HG03378 (cell line): ENCODE results near the gene THRB.
A peak's percentile ranks its signal among the peaks of the same experiment; 100 is the strongest.

ENCODE experiments used
- ATAC-seq: cut with Tn5 transposase; IDR thresholded peaks from one replicate; pipeline ENCODE4 v1.9.1; 2021; ENCODE audit warnings: mild to moderate bottlenecking, moderate library complexity; ENCODE audit not compliant: unreplicated experiment

THRB gene

GRCh38 chr3:24195504-24196230 lies 299.0 kb downstream of the THRB start:
- no peak for ATAC-seq

DNA sequence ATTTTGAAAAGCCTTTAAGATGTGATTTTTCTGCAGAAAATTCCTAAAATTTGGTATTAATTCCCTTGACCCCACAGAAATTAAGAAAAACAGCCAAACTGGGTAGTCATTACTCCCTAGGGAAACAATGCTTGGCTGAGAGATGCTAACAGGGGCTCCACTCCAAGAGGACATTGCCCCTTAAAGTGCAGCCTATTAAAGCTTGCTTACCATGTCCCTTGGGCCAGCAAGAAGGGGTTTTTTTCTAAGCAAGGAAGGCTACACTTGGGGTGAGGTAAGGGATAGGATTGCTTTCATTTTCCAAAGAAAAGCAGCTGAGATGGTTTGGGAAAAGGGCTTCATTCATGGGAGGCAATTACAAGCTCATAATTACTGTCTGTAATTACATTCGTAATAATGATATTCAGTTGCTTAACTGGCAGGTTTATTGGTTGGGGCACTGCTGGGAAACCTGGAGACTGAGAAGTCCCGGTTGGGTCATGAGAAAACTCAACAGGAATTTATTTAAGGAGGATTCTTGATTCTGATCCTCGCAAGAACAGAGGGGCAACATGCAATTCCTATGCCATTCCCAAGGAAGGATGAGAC lies 302.1 kb downstream of the THRB start:
- ATAC-seq = no peak

GRCh38 chr3:24191801-24192403 lies 302.7 kb downstream of the THRB start:
- no peak for ATAC-seq

DNA sequence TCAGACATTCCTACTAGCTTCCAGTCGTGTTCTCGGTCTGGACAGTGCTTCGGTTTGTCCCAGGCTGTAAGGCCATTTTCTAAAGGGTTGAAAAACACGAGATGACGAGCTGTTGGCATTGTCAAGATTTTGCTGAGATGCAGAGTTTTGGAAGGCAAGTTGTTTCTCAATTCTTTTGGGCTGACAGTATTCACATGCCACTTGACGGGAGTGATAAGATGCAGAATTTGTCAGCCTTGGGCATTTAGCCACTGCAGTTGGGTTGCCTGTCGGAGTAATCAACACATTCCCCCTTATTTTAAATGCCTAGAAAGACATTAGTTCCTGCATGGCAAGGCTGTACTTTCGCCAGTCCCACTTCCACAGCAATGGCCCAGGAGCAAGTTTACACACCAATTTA lies 304.4 kb downstream of the THRB start:
- no peak for ATAC-seq

GRCh38 chr3:24185738-24186384 lies 308.8 kb downstream of the THRB start:
- peak; percentile 92 for ATAC-seq

DNA sequence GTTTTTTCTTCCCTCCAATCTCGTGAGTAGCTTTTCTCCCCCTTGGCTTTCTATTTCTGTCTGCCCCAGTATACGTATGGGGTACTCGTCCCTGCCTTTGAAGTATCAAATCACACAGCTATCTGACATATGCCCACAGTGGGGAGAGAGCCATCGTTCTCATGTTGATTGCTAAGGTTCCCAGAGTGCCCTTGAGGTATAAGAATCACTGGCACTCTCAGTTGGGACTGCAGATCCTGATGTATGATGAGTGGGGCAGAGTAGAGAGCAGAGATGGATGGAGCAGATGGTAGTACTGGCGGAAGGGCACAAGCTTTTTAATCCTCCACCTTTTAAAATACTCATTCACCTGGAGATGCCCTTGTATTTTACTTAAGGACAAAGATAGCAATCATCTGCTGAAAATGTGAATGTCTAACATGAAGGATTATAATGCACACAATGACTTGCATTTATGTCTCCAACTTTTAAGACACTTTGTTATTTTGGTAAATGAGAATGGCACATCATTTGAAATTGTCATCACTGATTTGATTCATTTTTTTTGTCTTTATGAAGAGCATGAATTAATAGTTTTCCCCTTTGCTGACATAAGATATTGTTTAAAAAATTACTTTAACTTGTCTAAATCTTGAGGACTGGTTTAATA lies 310.0 kb downstream of the THRB start:
- ATAC-seq = no peak

- no peak for ATAC-seq
Observed at GRCh38 chr3:24182756-24183155, 311.9 kb downstream of the THRB start.

DNA sequence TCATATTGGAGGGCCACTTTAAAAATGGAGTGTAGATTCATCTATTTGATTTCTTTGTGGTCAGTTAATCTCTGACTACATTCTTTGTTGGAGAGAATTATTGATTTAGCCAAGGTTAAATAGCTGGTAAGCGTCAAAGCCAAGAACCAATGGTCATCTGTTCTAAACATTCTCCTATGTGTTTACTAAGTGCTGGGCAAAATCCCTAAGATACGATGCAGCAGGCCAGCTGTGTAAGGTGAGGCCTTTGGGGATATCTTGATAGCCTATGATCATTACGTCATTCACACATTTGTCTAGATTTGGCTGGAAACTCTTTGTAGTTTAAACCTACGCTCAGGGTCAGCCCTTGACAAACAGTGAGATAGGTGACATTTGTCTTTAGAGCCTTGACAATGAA lies 313.4 kb downstream of the THRB start:
- no peak for ATAC-seq

DNA sequence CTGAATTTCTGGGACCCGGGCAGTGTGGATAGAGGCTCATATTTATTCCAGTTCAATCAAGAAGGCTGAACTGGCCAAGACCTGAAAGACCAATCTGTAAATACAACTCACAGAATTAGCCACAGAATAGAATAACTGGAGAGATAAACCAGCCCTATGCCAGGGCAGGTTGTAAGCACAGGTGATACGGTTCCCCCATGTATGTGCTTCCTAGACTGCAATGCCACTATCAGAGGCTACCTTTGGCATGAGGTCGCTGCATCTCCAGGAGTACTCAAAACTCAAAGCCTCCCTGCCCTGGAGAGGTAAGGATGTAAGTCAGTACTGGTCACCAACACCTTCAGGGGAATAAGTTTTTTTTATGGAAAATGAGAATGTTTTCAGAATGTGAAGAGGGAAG lies 314.0 kb downstream of the THRB start:
- ATAC-seq = no peak

DNA sequence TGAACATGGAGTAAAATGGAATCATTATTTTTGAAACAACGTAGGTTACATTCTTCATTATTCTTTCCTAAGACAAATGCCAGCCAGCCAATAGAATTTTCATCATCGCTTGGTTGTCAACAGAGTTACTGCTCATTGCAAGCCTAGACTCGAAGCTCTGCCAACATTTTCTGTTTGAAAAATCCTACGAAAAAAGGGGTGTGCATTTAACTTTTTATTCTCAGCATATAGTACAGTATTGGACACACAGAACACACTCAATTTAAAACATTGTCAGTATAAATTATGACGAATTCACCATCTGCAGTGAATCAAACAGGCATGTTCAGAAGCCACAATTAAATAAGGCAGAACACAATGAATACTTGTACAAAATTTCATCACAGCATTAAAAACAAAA lies 317.4 kb downstream of the THRB start:
- no peak for ATAC-seq

DNA sequence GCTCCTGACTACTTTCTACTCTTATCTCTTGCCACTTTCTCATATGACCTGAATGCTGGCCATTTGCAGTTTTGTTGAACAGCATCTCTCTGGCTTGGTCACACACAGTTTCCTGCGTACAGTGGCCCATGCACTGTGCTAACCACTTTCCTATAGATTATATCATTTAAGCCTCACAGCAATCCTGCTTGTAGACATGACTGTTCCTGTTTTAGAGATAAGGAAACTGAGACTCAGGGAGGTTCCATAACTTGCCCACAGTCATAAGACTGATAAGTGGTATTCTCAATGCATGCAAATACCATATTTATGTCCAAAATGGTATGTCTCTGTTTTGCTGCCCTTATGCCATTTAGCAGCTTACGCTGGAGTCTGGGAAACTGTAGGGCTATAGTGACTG lies 320.0 kb downstream of the THRB start:
- ATAC-seq = no peak

GRCh38 chr3:24168977-24169376 lies 325.7 kb downstream of the THRB start:
- no peak for ATAC-seq

DNA sequence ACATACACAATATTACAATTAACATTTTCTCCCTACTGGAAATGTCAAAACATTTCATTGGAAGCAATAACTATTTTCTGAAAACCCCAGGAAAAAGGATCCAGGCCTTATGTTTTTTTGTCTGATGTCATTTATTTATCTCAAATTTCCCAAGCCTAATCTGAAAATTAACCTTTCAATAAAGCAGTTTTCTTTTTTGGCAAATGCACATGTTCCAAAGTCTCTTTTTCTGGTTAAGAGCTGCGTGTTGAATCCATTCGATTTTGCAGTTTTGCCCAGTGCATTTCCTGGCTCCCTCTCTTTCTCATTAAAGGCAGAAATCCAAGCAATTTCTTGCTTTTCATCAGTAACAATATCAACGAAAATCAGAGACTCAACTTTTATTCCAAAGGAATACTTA lies 327.2 kb downstream of the THRB start:
- ATAC-seq = no peak

DNA sequence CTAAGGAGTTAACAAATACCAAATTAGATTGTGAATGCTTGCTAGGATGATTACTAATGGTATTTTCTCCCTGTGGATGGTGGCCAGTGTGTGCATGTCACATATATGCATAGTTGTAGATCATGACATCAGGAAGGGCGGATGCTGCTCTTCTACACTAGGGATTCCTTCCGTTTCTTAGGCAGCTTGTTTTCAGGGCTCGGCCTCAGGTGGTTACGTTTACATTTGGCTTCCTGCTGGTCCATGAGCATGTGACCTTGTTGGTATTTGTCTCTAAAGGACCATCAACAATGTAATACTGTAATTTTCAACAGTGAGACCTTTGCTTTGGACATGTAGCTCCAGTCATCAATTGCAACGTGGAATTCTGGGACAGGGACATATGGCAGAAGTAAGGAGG lies 328.1 kb downstream of the THRB start:
- no peak for ATAC-seq

- no peak for ATAC-seq
Observed at GRCh38 chr3:24165603-24165982, 329.1 kb downstream of the THRB start.

- no peak for ATAC-seq
Observed at GRCh38 chr3:24164967-24165602, 329.6 kb downstream of the THRB start.

- no peak for ATAC-seq
Observed at GRCh38 chr3:24162929-24163328, 331.7 kb downstream of the THRB start.

DNA sequence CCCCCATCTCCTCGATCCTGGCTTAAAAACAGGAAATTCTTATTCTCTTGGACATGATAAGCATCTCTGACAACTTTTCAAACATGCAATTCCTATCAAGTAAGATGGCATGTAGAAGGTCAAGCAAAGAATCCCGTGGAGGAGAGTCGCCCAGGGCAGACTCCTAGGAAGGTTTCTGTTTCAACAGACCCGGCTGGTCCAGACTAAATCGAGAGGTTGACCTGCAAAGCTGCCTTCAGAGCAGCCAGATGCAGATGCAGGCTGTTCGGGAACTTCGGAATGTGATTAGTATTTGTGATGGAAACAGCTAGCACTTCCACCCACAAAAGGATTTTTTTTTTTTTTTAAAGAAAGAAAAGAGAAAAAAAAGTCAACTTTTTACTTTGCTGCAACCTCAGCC lies 332.8 kb downstream of the THRB start:
- ATAC-seq = no peak

- ATAC-seq = no peak
Observed at GRCh38 chr3:24160424-24161095, 334.1 kb downstream of the THRB start.

DNA sequence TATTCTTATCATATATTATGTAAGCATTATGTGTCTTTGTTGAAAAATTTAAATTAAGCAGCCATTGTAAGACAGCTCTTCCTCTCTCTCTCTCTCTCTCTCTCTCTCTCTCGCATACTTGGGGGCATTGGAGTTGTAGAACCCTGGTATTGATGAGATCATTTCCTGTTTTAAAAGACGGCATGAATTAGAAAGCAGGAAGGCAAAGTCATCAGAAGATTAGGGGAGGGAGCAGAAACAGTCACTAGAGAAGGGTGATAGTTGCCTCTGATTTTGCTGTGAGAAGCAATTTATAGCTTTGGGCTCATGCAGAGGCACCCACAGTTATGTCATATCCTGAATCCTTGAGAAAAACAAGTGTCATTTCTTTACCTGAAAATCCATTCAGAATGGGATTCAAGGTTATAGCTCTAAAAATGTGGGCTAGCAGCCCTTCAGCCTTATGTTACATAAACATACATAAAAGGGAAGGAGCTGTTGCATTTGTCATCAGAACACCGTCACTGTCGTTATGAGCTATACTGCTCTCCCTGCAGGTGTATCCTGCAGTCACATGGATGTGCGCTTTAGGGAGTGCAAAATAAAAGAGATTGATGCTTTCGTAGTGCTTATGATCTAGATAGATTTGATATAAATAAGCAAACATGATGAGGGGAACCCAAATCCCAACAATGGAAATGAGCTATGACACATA lies 335.7 kb downstream of the THRB start:
- no peak for ATAC-seq
